Kidney (tissue), 14 donors: ENCODE measurements around the gene MAPK6. TPM values are rescaled to one million over a fixed set of nuclear protein-coding genes. Genes with fewer than 3 reads are reported as not detected.

Source experiments
- DNase-seq, 5 donors: peaks; one replicate each; pipeline ENCODE4 v3.0.0-alpha.2; 2013 to 2020
- FAIRE-seq: peaks from 2 replicates; lab custom pipeline; 2012; peaks lifted over from hg19 to GRCh38; lab: Jason Lieb, UNC
- H3K27ac ChIP-seq, 2 donors: one replicate each; pipeline ENCODE4 v1.7.0; 2013; ENCODE audit warnings: low read depth in 2 of 2, low read length in 2 of 2, inconsistent platforms in 1 of 2
- H3K27me3 ChIP-seq: one replicate; pipeline ENCODE4 v1.7.1; 2013; ENCODE audit warnings: low read length, inconsistent platforms; ENCODE audit not compliant: control insufficient read depth, insufficient read depth
- H3K36me3 ChIP-seq, 3 donors: one replicate each; pipeline versions ENCODE4 v1.7.0 to v1.7.1; 2013; ENCODE audit warnings: low read length in 3 of 3, control low read depth in 1 of 3, inconsistent platforms in 1 of 3; ENCODE audit not compliant: insufficient read depth in 3 of 3, control insufficient read depth in 2 of 3
- H3K4me1 ChIP-seq, 3 donors: one replicate each; pipeline versions ENCODE4 v1.7.0 to v1.7.1; 2013; ENCODE audit warnings: low read length in 3 of 3, inconsistent platforms in 1 of 3, low read depth in 1 of 3; ENCODE audit not compliant: control insufficient read depth in 2 of 3, insufficient read depth in 2 of 3
- H3K4me3 ChIP-seq, 3 donors: one replicate each; pipeline versions ENCODE4 v1.7.0 to v1.8.1; 2013; ENCODE audit warnings: low read length in 3 of 3, control low read depth in 1 of 3, inconsistent platforms in 1 of 3
- H3K9ac ChIP-seq, 3 donors: one replicate each; pipeline versions ENCODE4 v1.7.0 to v1.7.1; 2013; ENCODE audit warnings: low read length in 3 of 3, control low read depth in 1 of 3, inconsistent platforms in 1 of 3
- H3K9me3 ChIP-seq, 3 donors: one replicate each; pipeline versions ENCODE4 v1.7.0 to v1.7.1; 2013; ENCODE audit warnings: low read length in 3 of 3, control low read depth in 1 of 3, inconsistent platforms in 1 of 3; ENCODE audit not compliant: control insufficient read depth in 2 of 3, insufficient read depth in 1 of 3
- CTCF ChIP-seq: IDR thresholded peaks from 3 replicates; pipeline ENCODE4 v1.5.1; 2012; ENCODE audit warnings: mild to moderate bottlenecking, moderate library complexity, borderline replicate concordance; ENCODE audit not compliant: insufficient read depth; ENCODE audit errors: extremely low read depth
- intact Hi-C: fragments of 100-400 bp; cut with DNase I; formaldehyde crosslinking; loops from one replicate; pipeline ENCODE4 v1.11.1; 2022
- polyA plus RNA-seq: library from polyadenylated mRNA; stranded (reverse); fragments of 350-450 nt; fragmentation: Illumina TruSeq; extraction: RNeasy Lipid Tissue Mini Kit (QIAGEN cat#74804); gene quantifications from one replicate; pipeline ENCODE4 v1.2.3, GENCODE V29; 2014; ENCODE audit warnings: low read depth, low replicate concordance; ENCODE audit not compliant: insufficient read depth
- total RNA-seq: library from RNA; stranded (reverse); fragmentation: NEBNext Ultra II Directional; extraction: Animal tissue kit (Norgen Biotek cat#: 25700); gene quantifications from one replicate; pipeline ENCODE4 v1.2.1, GENCODE V29; 2021
- donor health status: control.
- donor health status: control.
- donor health status: control.
- donor health status: control.
- donor health status: control.
- donor health status: DM: yes; HTN: yes; CAD: no.
- donor health status: Normal renal cell carcinoma (clear cell type).

Gene MAPK6
- total and polyA plus RNA-seq, 2 donors from 2014 or later, result 6.5 to 22.9 TPM

DNA sequence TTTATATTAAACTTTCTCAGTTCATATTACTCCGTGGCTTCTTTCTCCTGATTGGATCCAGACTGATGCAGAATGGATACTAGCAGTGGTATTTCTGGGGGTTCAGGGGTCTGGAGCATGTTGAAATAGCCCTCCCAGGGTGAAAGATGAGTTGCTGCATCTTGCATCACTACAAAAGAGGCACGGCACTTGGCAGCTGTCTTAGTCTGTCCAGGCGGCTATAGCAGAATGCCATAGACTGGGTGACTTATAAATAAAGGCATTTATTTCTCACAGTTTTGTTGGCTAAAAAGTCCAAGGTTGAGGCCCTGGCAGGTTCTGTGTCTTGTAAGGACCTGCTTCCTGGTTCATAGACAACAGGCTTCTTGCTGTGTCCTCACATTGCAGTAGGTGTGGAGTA lies 94.2 kb downstream of the MAPK6 start:
- Histone ChIP-seq H3K9ac (no peak overlapping the region), H3K4me1 (peaks cover 0 to 26% (median 10%) of the 10 kb centered on the region in 3 donors), H3K27ac (no peak overlapping the region), H3K4me3 (no peak overlapping the region), H3K27me3 (no peaks in the 10 kb centered on the region), H3K9me3 (no peaks in the 10 kb centered on the region), H3K36me3 (no peaks in the 10 kb centered on the region)
- TF ChIP-seq CTCF, result no peak
- DNase-seq, result no peak
- no peak for FAIRE-seq
- intact Hi-C loops, result no loop called here

DNA sequence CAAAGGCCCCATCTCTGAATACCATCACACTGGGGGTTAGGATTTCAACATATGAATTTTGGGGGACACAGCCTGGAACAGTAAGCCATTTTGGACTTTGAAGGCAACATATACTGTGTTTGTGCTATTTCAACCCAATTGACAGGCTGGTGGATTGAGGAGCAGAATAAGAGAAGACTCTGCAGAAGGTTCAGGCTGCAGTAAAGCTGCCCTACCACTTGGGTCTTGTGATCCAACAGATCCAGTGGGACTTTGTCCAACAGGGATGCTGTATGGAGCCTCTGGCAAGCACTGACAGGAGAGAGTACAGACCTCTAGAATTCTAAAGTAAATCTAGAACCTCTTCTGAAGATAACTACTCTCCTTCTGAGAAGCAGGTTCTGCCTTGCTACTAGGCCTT lies 94.7 kb downstream of the MAPK6 start:
- no peak overlapping the region for H3K9ac ChIP-seq
- H3K4me1 ChIP-seq, result peaks cover 0 to 26% (median 10%) of the 10 kb centered on the region in 3 donors
- H3K4me3 ChIP-seq, result no peak overlapping the region
- TF ChIP-seq CTCF, result no peak
- H3K9me3 ChIP-seq, result no peaks in the 10 kb centered on the region
- DNase-seq (no peak), FAIRE-seq (no peak)
- intact Hi-C loops, result no loop called here
- no peaks in the 10 kb centered on the region for H3K27me3 ChIP-seq
- no peak overlapping the region for H3K27ac ChIP-seq
- no peaks in the 10 kb centered on the region for H3K36me3 ChIP-seq

DNA sequence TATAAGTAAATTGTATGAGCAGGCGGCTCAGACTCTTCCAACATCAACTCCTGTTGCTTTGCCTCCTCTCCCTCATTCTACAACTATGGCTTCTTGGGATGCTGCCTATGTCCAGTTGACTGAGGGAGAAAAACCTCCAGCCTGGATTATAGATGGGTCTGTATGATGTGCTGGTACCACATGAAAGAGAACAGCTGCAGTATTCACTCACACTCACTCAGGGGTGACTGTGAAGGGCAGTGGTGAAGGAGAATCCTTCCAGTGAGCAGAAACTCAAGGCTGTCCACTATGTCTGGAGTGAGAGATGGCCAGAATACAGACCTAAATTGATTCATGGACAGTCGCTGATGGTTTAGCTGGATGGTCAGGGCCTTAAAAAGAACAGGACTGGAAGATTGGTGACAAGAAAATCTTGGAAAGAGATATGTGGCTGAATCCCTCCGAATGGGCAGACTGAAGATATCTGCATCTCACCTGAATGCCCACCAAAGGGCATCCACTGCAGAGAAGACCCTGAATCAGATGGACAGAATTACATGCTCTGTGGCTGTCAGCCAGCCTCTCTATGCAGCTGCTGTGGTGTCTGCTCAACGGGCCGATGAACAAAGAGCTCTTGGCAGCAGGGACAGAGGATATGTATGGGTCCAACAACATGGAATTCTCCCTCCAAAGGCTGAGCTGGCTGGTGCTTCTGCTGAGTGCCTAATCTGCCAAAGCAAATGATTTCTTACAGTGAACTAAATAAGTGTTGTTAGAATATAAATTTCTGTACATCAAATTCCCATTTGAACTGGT lies 95.4 kb downstream of the MAPK6 start:
- DNase-seq (no peak), FAIRE-seq (no peak)
- no peak overlapping the region for H3K9ac ChIP-seq
- no peak overlapping the region for H3K27ac ChIP-seq
- H3K4me1 ChIP-seq, result peaks cover 0 to 26% (median 10%) of the 10 kb centered on the region in 3 donors
- H3K9me3 ChIP-seq, result no peaks in the 10 kb centered on the region
- intact Hi-C loops, result no loop called here
- no peaks in the 10 kb centered on the region for H3K27me3 ChIP-seq
- TF ChIP-seq CTCF, result no peak
- H3K36me3 ChIP-seq, result no peaks in the 10 kb centered on the region
- H3K4me3 ChIP-seq, result no peak overlapping the region
